VCaP (cell line): Measurements from ENCODE around the gene PCCA.
"Not testable (repeated sequence)": the region's sequence is repeated elsewhere in the genome, so short reads cannot be mapped to it uniquely, and the experiment has no call there.

Source experiments
- H3K27ac ChIP-seq: fragments of 450-650 bp; 2 replicates; pipeline ENCODE4 v1.5.1; 2017
- CTCF ChIP-seq: fragments of 450-650 bp; conservative IDR thresholded peaks from 2 replicates; pipeline ENCODE4 v1.5.1; 2017; ENCODE audit warnings: mild to moderate bottlenecking, moderate library complexity

The PCCA gene

GRCh38 chr13:100130930-100131511 lies 42.1 kb downstream of the PCCA start:
- no peak overlapping the region for H3K27ac ChIP-seq
- no peak for TF ChIP-seq CTCF

GRCh38 chr13:100131863-100132574 lies 43.1 kb downstream of the PCCA start:
- TF ChIP-seq CTCF: no peak
- H3K27ac ChIP-seq: no peak overlapping the region

GRCh38 chr13:100138859-100139491 lies 50.1 kb downstream of the PCCA start:
- no peak overlapping the region for H3K27ac ChIP-seq
- TF ChIP-seq CTCF: no peak

GRCh38 chr13:100139817-100140216 lies 50.9 kb downstream of the PCCA start:
- H3K27ac ChIP-seq: no peak overlapping the region

GRCh38 chr13:100140441-100140840 lies 51.5 kb downstream of the PCCA start:
- TF ChIP-seq CTCF: no peak
- no peak overlapping the region for H3K27ac ChIP-seq

More at GRCh38 chr13:100139817-100140216, 50.9 kb downstream of the PCCA start:
- no peak for TF ChIP-seq CTCF

- H3K27ac ChIP-seq: not testable (repeated sequence)
Observed at GRCh38 chr13:100141461-100141961, 52.6 kb downstream of the PCCA start.

GRCh38 chr13:100146534-100146933 lies 57.6 kb downstream of the PCCA start:
- TF ChIP-seq CTCF: no peak
- H3K27ac ChIP-seq: no peak overlapping the region
